Lung (tissue), 12 donors: ENCODE measurements around the gene AP3S1. TPM values are rescaled to one million over a fixed set of nuclear protein-coding genes. Genes with fewer than 3 reads are reported as not detected.

ENCODE experiments used
- ATAC-seq: fragments of 200-7000 bp; cut with Tn5 transposase; one replicate; pipeline ENCODE4 v1.9.1; 2020; ENCODE audit warnings: moderate number of reproducible peaks; ENCODE audit not compliant: insufficient read depth, low FRiP score
- DNase-seq, 3 donors: peaks; one replicate each; pipeline ENCODE4 v3.0.0-alpha.2; 2013 to 2017
- H3K27ac ChIP-seq, 2 donors: one replicate each; pipeline ENCODE4 v1.5.1; 2013; ENCODE audit warnings: mild to moderate bottlenecking in 2 of 2, moderate library complexity in 2 of 2, control low read depth in 1 of 2, inconsistent platforms in 1 of 2, low read depth in 1 of 2, low read length in 1 of 2
- H3K27me3 ChIP-seq, 3 donors: one replicate each; pipeline ENCODE4 v1.5.1; 2013; ENCODE audit warnings: low read length in 2 of 3; ENCODE audit not compliant: control insufficient read depth in 3 of 3, insufficient read depth in 3 of 3
- H3K36me3 ChIP-seq, 4 donors: one replicate each; pipeline ENCODE4 v1.5.1; 2013; ENCODE audit warnings: low read length in 4 of 4, mild to moderate bottlenecking in 1 of 4, moderate library complexity in 1 of 4; ENCODE audit not compliant: control insufficient read depth in 4 of 4, insufficient read depth in 4 of 4
- H3K4me1 ChIP-seq, 5 donors: one replicate each; pipeline ENCODE4 v1.5.1; 2013; ENCODE audit warnings: low read length in 5 of 5, mild to moderate bottlenecking in 2 of 5, moderate library complexity in 1 of 5; ENCODE audit not compliant: control insufficient read depth in 5 of 5, insufficient read depth in 5 of 5
- H3K4me3 ChIP-seq: one replicate; pipeline ENCODE4 v1.5.1; 2013; ENCODE audit warnings: mild to moderate bottlenecking, control low read depth, moderate library complexity
- H3K9ac ChIP-seq, 2 donors: one replicate each; pipeline ENCODE4 v1.5.1; 2013; ENCODE audit warnings: low read length in 2 of 2, control low read depth in 1 of 2; ENCODE audit not compliant: insufficient read depth in 1 of 2
- H3K9me3 ChIP-seq, 4 donors: one replicate each; pipeline ENCODE4 v1.5.1; 2013; ENCODE audit warnings: low read length in 3 of 4, mild to moderate bottlenecking in 1 of 4, moderate library complexity in 1 of 4; ENCODE audit not compliant: control insufficient read depth in 4 of 4, insufficient read depth in 3 of 4
- WGBS, 2 donors: extraction: QIAGEN DNeasy Blood & Tissue Kit; methylation state at CpG; one replicate each; pipeline ENCODE4 v1.1.7; 2013; 5-methylcytosine and 5-hydroxymethylcytosine counted together
- polyA plus RNA-seq, 2 donors: library from polyadenylated mRNA; stranded (reverse); fragments of 200-250 nt; gene quantifications; one replicate each; pipeline ENCODE4 v1.2.1, GENCODE V29; 2013
- total RNA-seq, 2 donors: library from RNA; depleted of rRNA in 1 of 2; stranded (reverse); fragments of >200 nt in 1 of 2; gene quantifications; one replicate each; pipeline ENCODE4 v1.2.1, GENCODE V29; 2014 to 2021
- TF ChIP-seq, protein P1 (sequence below): IDR thresholded peaks from 2 replicates; pipeline ENCODE4 v1.5.1; 2012; ENCODE audit warnings: mild to moderate bottlenecking; ENCODE audit errors: control extremely low read depth, extremely low read depth
- donor health status: control.
- donor health status: control.
- donor health status: Bipolar disorder and iron deficiency.
- donor health status: healthy.
- donor health status: DM: yes; HTN: yes; CAD: no.

AP3S1 gene
- total and polyA plus RNA-seq, 4 donors: 45.8 to 90.4 (median 54.7) TPM

DNA sequence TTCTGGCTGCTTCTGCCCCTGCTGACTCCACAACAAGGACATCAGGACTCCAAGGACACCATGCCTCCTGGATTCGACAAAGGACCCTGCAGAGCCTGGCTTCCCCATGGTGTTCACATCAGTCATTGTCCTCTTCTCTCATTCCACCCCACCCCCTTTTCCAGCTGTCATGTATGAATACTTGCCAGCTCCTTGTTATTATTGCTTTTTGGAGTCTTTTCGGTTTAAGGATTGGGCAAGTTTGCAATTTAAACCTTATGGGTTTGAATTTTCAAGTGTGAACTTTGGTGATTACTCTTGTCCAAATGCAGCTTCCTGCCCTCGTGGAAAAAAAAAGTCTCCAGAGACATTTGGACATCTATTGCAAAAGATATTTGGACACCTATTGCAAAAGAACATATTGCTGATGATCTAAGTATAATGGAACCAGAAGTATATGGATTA is 106.4 kb downstream of the AP3S1 start:
- no peak overlapping the region for H3K9ac ChIP-seq
- no peak for ATAC-seq
- H3K9me3 ChIP-seq: no peaks in the 10 kb centered on the region
- DNase-seq: no peak
- WGBS, 2 donors: 60 to 66% methylated on average over 3 of the region's 3 CpGs
- no peaks in the 10 kb centered on the region for H3K4me1 ChIP-seq
- H3K27ac ChIP-seq: no peak overlapping the region
- TF ChIP-seq, protein P1, sequence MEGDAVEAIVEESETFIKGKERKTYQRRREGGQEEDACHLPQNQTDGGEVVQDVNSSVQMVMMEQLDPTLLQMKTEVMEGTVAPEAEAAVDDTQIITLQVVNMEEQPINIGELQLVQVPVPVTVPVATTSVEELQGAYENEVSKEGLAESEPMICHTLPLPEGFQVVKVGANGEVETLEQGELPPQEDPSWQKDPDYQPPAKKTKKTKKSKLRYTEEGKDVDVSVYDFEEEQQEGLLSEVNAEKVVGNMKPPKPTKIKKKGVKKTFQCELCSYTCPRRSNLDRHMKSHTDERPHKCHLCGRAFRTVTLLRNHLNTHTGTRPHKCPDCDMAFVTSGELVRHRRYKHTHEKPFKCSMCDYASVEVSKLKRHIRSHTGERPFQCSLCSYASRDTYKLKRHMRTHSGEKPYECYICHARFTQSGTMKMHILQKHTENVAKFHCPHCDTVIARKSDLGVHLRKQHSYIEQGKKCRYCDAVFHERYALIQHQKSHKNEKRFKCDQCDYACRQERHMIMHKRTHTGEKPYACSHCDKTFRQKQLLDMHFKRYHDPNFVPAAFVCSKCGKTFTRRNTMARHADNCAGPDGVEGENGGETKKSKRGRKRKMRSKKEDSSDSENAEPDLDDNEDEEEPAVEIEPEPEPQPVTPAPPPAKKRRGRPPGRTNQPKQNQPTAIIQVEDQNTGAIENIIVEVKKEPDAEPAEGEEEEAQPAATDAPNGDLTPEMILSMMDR: no peak
- no peaks in the 10 kb centered on the region for H3K27me3 ChIP-seq
- H3K4me3 ChIP-seq: no peak overlapping the region
- no peaks in the 10 kb centered on the region for H3K36me3 ChIP-seq

DNA sequence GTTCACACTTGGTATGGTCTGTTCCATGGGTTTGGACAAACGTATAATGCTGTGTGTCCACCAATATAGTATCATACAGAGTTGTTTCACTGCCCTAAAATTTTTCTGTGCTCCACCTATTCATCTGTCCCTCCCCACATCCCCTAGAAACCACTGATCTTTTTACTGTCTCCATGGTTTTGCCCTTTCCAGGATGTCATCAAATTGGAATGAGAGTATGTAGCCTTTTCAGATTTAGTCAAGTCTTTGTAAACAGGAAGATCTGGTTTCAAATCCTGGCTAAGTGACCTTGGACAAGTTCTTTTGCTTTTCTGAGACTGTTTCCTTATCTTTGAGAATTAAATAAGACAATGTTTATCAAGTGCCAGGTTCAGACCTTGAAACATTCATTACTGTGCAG is 107.4 kb downstream of the AP3S1 start:
- Histone ChIP-seq H3K9ac (no peak overlapping the region), H3K27me3 (no peaks in the 10 kb centered on the region), H3K4me3 (no peak overlapping the region), H3K36me3 (no peaks in the 10 kb centered on the region), H3K9me3 (no peaks in the 10 kb centered on the region), H3K4me1 (no peaks in the 10 kb centered on the region), H3K27ac (no peak overlapping the region)
- TF ChIP-seq, protein P1: no peak
- 85 to 94% methylated on average over 1 of the region's 1 CpG for WGBS, 2 donors
- ATAC-seq: no peak
- DNase-seq: no peak

DNA sequence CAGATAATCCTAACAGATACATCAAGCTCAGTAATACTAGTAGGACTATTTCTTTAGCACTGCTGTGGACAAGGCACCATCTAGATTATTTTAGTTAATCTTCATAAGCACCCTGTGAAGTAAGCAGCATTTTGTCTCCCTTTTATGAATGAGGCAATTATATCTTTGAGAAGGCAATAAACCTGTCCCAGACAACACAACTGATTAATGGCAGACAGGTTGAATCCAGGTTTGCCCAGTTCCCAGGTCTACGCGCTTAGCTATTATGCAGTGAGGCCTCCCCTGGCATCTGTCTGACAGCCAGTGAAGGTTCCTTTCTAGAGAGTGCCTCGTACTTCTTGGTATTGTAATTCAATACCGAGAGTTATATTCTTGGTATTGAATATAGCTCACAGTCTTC is 110.9 kb downstream of the AP3S1 start:
- H3K9ac ChIP-seq: no peak overlapping the region
- no peaks in the 10 kb centered on the region for H3K9me3 ChIP-seq
- WGBS, 2 donors: 47 to 91% methylated on average over 4 of the region's 4 CpGs
- H3K4me1 ChIP-seq: no peaks in the 10 kb centered on the region
- H3K27ac ChIP-seq: no peak overlapping the region
- TF ChIP-seq, protein P1: no peak
- H3K36me3 ChIP-seq: no peaks in the 10 kb centered on the region
- no peak for ATAC-seq
- H3K4me3 ChIP-seq: no peak overlapping the region
- no peaks in the 10 kb centered on the region for H3K27me3 ChIP-seq
- no peak for DNase-seq

DNA sequence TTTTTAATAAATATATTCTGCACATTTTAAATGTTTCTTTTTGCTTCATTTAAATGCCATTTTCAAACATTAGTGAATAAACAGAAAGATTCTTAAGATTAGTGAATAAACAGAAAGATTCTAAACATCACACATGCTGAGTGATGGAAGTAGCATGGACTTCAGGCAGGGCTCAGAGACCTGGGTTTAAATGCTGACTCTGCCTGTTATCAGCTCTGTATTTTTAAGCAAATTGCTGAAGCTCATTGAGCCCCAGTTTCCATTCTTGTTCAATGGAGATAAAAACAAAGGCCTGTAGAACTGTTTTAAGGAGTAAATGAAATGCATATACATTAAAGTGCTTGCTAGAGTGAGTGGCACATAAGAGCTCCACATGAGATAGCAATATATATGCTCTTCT is 112.4 kb downstream of the AP3S1 start:
- no peak overlapping the region for H3K9ac ChIP-seq
- TF ChIP-seq, protein P1: no peak
- no peak for ATAC-seq

More for the DNA sequence above, 112.4 kb downstream of the AP3S1 start:
- Histone ChIP-seq H3K27me3 (peaks cover under 1 to 4% (median 3%) of the 10 kb centered on the region in 3 donors), H3K27ac (no peak overlapping the region), H3K9me3 (peaks cover 0 to under 1% (median 0%) of the 10 kb centered on the region in 4 donors), H3K4me3 (no peak overlapping the region), H3K4me1 (no peaks in the 10 kb centered on the region), H3K36me3 (no peaks in the 10 kb centered on the region)
- no peak for DNase-seq
